Stomach (tissue), 9 donors: ENCODE measurements around the gene CIBAR2. TPM values are rescaled to one million over a fixed set of nuclear protein-coding genes. Genes with fewer than 3 reads are reported as not detected.

Experiments used
- DNase-seq, 2 donors: peaks; one replicate each; pipeline versions ENCODE4 v3.0.0 to v3.0.0-alpha.2; 2013 to 2019
- H3K27ac ChIP-seq, 5 donors: fragments of 200-600 bp in 4 of 5; sonication (generic) in 4 of 5; one replicate each; pipeline ENCODE4 v1.5.1; 2013 to 2019; ENCODE audit warnings: mild to moderate bottlenecking in 1 of 5, moderate library complexity in 1 of 5
- H3K27me3 ChIP-seq, 3 donors: fragments of 200-600 bp; sonication (generic); one replicate each; pipeline ENCODE4 v1.5.1; 2017 to 2019; ENCODE audit warnings: mixed run types in 1 of 3
- H3K36me3 ChIP-seq, 4 donors: fragments of 200-600 bp; sonication (generic); 1 replicate in 3 of 4; 2 replicates in 1 of 4; pipeline ENCODE4 v1.5.1; 2016 to 2019
- H3K4me1 ChIP-seq, 4 donors: fragments of 200-600 bp; sonication (generic); one replicate each; pipeline ENCODE4 v1.5.1; 2016 to 2019
- H3K4me3 ChIP-seq, 4 donors: fragments of 200-600 bp; sonication (generic) in 3 of 4; one replicate each; pipeline ENCODE4 v1.5.1; 2016 to 2019; ENCODE audit warnings: mild to moderate bottlenecking in 1 of 4
- H3K9me3 ChIP-seq, 4 donors: fragments of 200-600 bp; sonication (generic); one replicate each; pipeline ENCODE4 v1.5.1; 2016 to 2019
- EP300 ChIP-seq: sonication (generic); formaldehyde crosslinking; IDR thresholded peaks from one replicate; pipeline ENCODE4 v1.6.1; 2017; ENCODE audit warnings: antibody characterized with exemption
- POLR2A ChIP-seq, 4 donors: fragments of 450-650 bp; IDR thresholded peaks; one replicate each; pipeline ENCODE4 v1.6.1; 2016; ENCODE audit warnings: antibody characterized with exemption in 4 of 4, control low read depth in 2 of 4, mild to moderate bottlenecking in 1 of 4, moderate library complexity in 1 of 4
- POLR2AphosphoS5 ChIP-seq, 3 donors: sonication (generic); formaldehyde crosslinking; IDR thresholded peaks; one replicate each; pipeline ENCODE4 v1.6.1; 2016; ENCODE audit warnings: antibody characterized with exemption in 3 of 3
- WGBS, 5 donors: extraction: QIAGEN DNeasy Blood & Tissue Kit in 3 of 5; methylation state at CpG; one replicate each; pipeline versions ENCODE4 v1.1.5 to v1.1.7; 2013 to 2018; 5-methylcytosine and 5-hydroxymethylcytosine counted together
- intact Hi-C: fragments of 100-400 bp; cut with DNase I; formaldehyde crosslinking; loops from one replicate; pipeline ENCODE4 v1.15.1; 2023; ENCODE audit warnings: low total_unique reads
- polyA plus RNA-seq, 3 donors: library from polyadenylated mRNA; stranded (reverse); fragments of 200-250 nt; gene quantifications; one replicate each; pipeline ENCODE4 v1.2.3, GENCODE V29; 2013
- total RNA-seq, 5 donors: library from RNA; depleted of rRNA; stranded (reverse); fragments of >200 nt; gene quantifications; one replicate each; pipeline versions ENCODE4 v1.1.0 to v1.2.3, GENCODE V29; 2014 to 2016
- TF ChIP-seq, protein P1 (sequence below), 7 experiments: fragments of 450-650 bp in 4 of 7; fragments of 200-600 bp in 3 of 7; sonication (generic) in 3 of 7; IDR thresholded peaks; one replicate each; pipeline ENCODE4 v1.5.1; 2016 to 2019; ENCODE audit warnings: antibody characterized with exemption in 7 of 7, control low read depth in 2 of 7, mild to moderate bottlenecking in 1 of 7
- donor health status: healthy with polysubstance abuse.
- donor health status: Bipolar disorder and iron deficiency.
- donor health status: healthy.

Gene CIBAR2
- total and polyA plus RNA-seq, 8 donors = 1.5 to 54.0 TPM; not detected in 6

DNA sequence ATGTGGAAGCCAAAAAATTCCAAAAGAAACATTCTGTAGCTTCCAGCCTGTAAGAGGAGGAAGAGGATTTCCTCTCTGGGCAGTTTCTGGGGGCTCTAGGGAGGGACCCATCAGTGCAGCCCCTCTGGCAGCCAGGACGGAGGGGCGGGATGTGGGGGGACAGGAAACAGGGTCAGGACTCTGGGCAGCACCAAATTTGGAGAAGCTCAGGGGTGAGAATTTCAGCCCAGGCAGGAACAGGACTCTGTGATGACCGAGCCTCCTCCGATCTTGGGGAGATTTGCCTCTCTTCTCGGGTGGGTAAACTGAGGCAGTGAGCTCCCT is 18.4 kb upstream of the CIBAR2 start:
- Histone ChIP-seq H3K4me1 (peaks cover 23 to 56% (median 44%) of the 10 kb centered on the region in 4 donors), H3K27ac (peak overlapping the region; percentile 20 to 82 (median 79)), H3K4me3 (no peak overlapping the region), H3K27me3 (no peaks in the 10 kb centered on the region), H3K9me3 (no peaks in the 10 kb centered on the region), H3K36me3 (no peaks in the 10 kb centered on the region)
- DNase-seq = no peak
- 51 to 74% (median 63%) methylated on average over 5 of the region's 5 CpGs for WGBS, 5 donors
- intact Hi-C loops = no loop called here
- TF ChIP-seq POLR2A (IDR thresholded peaks at IDR 0.05) (no peak), POLR2AphosphoS5 (IDR thresholded peaks at IDR 0.05) (no peak), EP300 (no peak)
- TF ChIP-seq, protein P1, sequence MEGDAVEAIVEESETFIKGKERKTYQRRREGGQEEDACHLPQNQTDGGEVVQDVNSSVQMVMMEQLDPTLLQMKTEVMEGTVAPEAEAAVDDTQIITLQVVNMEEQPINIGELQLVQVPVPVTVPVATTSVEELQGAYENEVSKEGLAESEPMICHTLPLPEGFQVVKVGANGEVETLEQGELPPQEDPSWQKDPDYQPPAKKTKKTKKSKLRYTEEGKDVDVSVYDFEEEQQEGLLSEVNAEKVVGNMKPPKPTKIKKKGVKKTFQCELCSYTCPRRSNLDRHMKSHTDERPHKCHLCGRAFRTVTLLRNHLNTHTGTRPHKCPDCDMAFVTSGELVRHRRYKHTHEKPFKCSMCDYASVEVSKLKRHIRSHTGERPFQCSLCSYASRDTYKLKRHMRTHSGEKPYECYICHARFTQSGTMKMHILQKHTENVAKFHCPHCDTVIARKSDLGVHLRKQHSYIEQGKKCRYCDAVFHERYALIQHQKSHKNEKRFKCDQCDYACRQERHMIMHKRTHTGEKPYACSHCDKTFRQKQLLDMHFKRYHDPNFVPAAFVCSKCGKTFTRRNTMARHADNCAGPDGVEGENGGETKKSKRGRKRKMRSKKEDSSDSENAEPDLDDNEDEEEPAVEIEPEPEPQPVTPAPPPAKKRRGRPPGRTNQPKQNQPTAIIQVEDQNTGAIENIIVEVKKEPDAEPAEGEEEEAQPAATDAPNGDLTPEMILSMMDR (IDR thresholded peaks at IDR 0.05) = no peak

DNA sequence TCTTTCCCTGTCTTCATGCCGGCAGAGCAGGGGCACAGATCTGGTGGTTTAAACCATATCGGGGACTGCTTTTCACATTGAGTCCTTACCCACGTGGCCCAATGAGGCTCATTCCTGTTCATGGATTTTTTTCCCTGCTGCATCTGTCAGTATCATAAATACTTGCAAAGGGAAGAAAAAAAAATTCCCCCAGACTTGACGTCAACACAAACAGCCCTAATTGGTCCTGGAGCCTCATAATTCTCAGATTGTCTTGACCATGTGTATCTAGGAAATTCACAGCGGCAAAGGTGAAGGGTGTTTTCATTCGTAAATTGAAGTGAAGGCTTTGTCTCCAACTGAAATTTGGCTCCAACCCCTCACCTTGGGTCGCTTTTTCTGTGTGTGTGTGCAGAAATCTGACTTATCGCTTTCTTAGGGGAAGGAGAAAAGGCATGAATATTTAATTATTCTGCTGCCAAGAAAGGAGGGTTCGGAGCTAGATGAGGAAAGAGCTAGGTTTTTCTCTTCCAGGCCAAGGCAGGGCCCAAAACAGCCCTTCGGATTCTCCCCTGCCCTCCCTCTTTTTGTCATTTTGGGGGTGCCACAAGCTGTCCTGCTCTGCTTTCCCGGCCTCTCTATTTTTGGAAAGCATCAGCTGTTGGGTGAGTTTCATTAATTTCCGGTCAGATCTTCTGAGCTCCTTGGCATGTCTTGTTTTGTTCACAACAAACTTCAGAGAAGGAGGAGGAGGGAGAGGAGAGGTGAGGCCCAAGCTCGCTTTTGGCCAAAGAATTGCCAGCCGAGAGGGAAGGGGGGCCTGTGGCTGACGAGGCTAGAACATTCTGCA is 17.8 kb upstream of the CIBAR2 start:
- Histone ChIP-seq H3K9me3 (no peaks in the 10 kb centered on the region), H3K36me3 (no peaks in the 10 kb centered on the region), H3K27me3 (no peaks in the 10 kb centered on the region), H3K4me3 (no peak overlapping the region), H3K27ac (peak overlapping the region; percentile 20 to 82 (median 79)), H3K4me1 (peaks cover 23 to 56% (median 46%) of the 10 kb centered on the region in 4 donors)
- intact Hi-C loops = no loop called here
- WGBS, 5 donors = 21 to 41% (median 29%) methylated on average over 15 of the region's 15 CpGs
- peak in 1 of 2 donors; percentile 60 for DNase-seq
- TF ChIP-seq POLR2AphosphoS5 (IDR thresholded peaks at IDR 0.05) (peak in 2 of 3 donors; percentile 14 to 49), EP300 (no peak)

DNA sequence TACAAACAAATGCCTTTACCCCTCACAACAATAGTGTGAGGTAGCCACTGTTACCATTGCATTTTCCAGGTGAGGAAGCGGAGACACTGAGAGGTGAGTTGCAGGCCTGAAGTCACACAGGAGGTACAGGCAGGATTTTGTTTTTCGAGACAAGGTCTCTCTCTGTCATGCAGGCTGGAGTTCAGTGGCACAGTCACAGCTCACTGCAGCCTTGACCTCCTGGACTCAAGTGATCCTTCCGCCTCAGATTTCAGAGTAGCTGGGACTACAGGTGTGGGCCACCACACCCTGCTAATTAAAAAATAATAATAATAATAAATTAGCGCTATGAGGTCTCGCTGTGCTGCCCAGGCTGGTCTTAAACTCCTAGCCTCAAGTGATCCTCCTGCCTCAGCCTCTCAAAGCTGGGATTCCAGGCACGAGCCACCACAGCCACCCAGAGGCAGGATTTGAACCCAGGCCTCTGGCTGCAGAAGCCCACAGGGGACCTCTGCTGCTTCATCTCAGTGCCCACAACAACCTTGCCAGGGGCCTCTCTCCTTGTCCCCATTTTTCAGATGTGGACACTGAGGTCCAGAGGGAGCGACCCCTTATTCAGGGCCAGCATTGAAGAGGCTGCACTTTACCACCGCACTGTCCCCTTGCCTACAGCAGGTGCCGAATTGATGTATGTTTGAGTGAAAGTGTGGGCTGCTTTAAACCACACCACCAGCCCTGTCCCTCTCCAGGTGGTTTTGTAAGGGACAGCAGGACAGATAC is 16.0 kb upstream of the CIBAR2 start:
- H3K27me3 ChIP-seq = no peaks in the 10 kb centered on the region
- peaks cover 23 to 50% (median 43%) of the 10 kb centered on the region in 4 donors for H3K4me1 ChIP-seq
- DNase-seq = no peak
- no peaks in the 10 kb centered on the region for H3K36me3 ChIP-seq
- intact Hi-C loops = no loop called here
- H3K4me3 ChIP-seq = no peak overlapping the region
- WGBS, 5 donors = 85 to 98% (median 92%) methylated on average over 7 to 9 of the region's 9 CpGs
- no peak overlapping the region for H3K27ac ChIP-seq
- TF ChIP-seq, protein P1 (IDR thresholded peaks at IDR 0.05) = no peak
- no peaks in the 10 kb centered on the region for H3K9me3 ChIP-seq

DNA sequence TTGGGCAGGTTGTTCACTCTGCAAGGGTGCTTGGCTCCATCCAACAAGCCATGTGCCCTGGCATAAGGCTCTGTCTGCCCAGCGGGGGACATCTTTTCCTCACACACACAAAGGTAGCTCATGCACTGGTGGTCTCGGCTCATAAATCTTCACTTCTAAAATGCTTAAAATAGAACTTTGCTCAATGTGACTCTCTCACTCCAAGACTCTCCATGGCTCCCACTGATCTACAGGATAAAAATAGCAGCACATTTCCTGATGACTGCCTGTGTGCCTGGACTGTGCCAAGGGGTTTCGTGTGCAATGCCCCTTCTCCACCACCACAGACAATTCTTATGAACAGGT is 15.1 kb upstream of the CIBAR2 start:
- DNase-seq = no peak
- no peak overlapping the region for H3K27ac ChIP-seq
- H3K4me1 ChIP-seq = peaks cover 23 to 50% (median 43%) of the 10 kb centered on the region in 4 donors
- intact Hi-C loops = no loop called here
- H3K9me3 ChIP-seq = no peaks in the 10 kb centered on the region
- 85 to 90% (median 89%) methylated on average over 3 of the region's 3 CpGs for WGBS, 5 donors
- H3K27me3 ChIP-seq = no peaks in the 10 kb centered on the region
- no peak overlapping the region for H3K4me3 ChIP-seq
- no peaks in the 10 kb centered on the region for H3K36me3 ChIP-seq
- TF ChIP-seq POLR2A (IDR thresholded peaks at IDR 0.05) (no peak), POLR2AphosphoS5 (IDR thresholded peaks at IDR 0.05) (no peak), EP300 (no peak)
- TF ChIP-seq, protein P1 (IDR thresholded peaks at IDR 0.05) = no peak
